GM10266 (cell line): ENCODE results near the gene AMIGO3.

Experiments
- DNase-seq: peaks from one replicate; pipeline ENCODE4 v3.0.0; 2012; ENCODE audit errors: extremely low spot score
- CTCF ChIP-seq: IDR thresholded peaks from 2 replicates; pipeline ENCODE4 v1.5.1; 2012; ENCODE audit warnings: mild to moderate bottlenecking, low read depth; ENCODE audit not compliant: control insufficient read depth, insufficient read depth; ENCODE audit errors: missing control alignments

Gene AMIGO3

DNA sequence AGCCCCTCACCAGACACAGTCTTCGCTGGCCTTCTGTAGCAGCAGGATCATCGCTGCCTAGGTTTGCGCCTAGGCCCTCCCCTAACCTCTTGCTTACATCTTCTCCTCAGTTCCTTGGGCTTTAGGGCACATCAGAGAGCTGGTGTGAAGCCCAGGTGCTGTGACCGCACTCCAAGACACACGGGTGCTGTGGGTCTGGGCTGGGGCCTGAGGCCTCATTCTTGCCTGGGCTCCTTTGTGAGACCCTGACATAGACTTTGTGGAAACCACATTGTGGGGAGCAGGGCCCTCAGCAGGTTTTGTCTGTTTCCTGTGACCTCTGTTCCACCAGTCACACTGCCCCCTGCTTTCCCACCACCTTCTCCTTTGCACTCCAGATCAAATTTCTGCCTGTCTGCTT lies 8.0 kb downstream of the AMIGO3 start:
- TF ChIP-seq CTCF = no peak
- DNase-seq = no peak

DNA sequence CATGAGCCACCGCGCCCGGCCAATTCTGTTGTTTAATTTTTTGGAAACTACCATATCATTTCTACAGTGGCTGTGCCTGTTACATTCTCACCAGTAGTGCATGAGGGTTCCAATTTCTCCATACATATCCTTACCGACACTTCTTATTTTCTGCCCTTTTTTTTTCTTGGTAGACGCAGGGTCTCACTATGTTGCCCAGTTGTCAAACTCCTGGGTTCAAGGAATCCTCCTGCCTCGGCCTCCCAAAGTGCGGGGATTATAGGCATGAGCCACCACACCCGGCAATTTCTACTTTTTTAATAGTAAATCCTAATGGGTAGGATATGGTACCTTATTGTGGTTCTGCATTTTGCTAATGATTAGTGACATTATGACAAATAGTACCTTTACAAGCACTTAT lies 9.6 kb downstream of the AMIGO3 start:
- DNase-seq = no peak
- no peak for TF ChIP-seq CTCF

- DNase-seq = no peak
- no peak for TF ChIP-seq CTCF
Observed at GRCh38 chr3:49707113-49707480, 12.4 kb downstream of the AMIGO3 start.

GRCh38 chr3:49706456-49707112 lies 12.9 kb downstream of the AMIGO3 start:
- TF ChIP-seq CTCF = no peak
- no peak for DNase-seq

- DNase-seq = no peak
- TF ChIP-seq CTCF = no peak
Observed at GRCh38 chr3:49705390-49705960, 14.0 kb downstream of the AMIGO3 start.

GRCh38 chr3:49704629-49705028 lies 14.9 kb downstream of the AMIGO3 start:
- DNase-seq = no peak
- no peak for TF ChIP-seq CTCF

DNA sequence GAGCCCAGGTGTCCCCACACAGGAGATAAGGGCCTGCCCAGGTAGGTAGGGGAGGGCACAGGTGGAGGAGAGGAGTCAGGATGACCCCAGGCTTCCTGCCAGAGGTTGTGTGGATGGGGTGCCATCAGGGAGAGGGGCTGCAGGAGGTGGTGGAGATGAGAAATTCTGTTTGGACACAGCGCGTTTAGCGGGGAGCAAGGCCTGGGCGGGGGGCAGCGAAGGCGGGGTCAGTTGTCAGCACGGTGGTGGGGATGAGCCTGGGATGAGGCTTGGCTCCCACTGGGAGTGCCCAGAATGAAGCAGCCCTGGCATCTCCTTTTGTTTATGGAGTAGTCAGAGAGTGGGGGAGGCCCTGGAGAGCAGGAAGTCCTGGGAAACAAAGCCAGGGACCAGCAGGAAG lies 15.5 kb downstream of the AMIGO3 start:
- no peak for TF ChIP-seq CTCF
- DNase-seq = no peak
